Measurements from ENCODE around the gene PDCD1. TPM values are rescaled to one million over a fixed set of nuclear protein-coding genes. Genes with fewer than 3 reads are reported as not detected.

Gene PDCD1
- total RNA-seq, 1 donor from 2014 or later = not detected

GRCh38 chr2:241904791-241905710, 46.4 kb upstream of the PDCD1 start:
- DNase-seq (ENCODE audit: low spot score) = no peak
- no peak for TF ChIP-seq CTCF (IDR thresholded peaks at IDR 0.05; ENCODE audit: unreplicated experiment)
- H3K4me1 Mint-ChIP-seq (ENCODE audit: unreplicated experiment) = peaks cover 11% of the 10 kb centered on the region
- peaks cover 8% of the 10 kb centered on the region for H3K27me3 Mint-ChIP-seq (ENCODE audit: unreplicated experiment)
- H3K4me3 Mint-ChIP-seq (ENCODE audit: unreplicated experiment) = no peak overlapping the region
- no peaks in the 10 kb centered on the region for H3K9me3 Mint-ChIP-seq (ENCODE audit: unreplicated experiment)
- peaks cover 5% of the 10 kb centered on the region for H3K36me3 Mint-ChIP-seq (ENCODE audit: low read depth, unreplicated experiment)
- H3K27ac Mint-ChIP-seq (ENCODE audit: unreplicated experiment) = no peak overlapping the region

DNA sequence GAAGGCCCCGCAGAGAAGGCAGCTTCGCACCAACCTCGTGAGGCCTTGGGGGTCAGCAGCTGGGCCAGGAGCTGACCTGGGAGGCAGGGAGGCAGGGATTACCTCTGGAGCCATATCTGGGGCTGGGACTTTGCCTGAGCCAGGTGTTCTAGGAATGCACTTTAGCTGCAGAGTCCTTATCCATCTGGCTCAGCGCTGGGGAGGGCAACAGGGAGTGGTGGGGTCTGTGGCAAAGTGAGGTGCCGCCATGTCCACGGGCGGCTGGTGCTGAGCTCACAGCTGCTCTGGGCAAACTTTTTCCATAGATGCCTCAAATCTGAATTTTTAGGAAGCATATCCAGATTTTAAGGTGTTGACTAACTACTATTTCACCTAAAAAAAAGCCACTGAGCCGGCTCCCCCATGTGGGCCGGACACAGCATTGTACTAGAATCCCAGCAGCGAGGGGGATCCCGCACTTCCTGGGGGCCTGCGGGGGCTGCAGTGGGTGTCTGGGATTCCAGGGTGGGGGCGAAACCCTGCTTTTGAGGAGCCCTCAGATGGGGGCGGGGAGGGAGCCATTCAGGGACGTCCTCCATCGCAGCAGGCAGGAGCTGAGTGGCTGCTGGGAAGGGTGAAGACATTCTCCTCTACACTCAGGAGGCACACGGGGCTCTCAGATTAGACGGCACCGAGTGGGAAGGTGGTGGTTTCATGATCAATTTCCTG, 45.5 kb upstream of the PDCD1 start:
- Mint-ChIP-seq H3K27me3 (ENCODE audit: unreplicated experiment) (peaks cover 11% of the 10 kb centered on the region), H3K36me3 (ENCODE audit: low read depth, unreplicated experiment) (peaks cover 5% of the 10 kb centered on the region), H3K27ac (ENCODE audit: unreplicated experiment) (no peak overlapping the region), H3K4me1 (ENCODE audit: unreplicated experiment) (peaks cover 11% of the 10 kb centered on the region), H3K9me3 (ENCODE audit: unreplicated experiment) (no peaks in the 10 kb centered on the region), H3K4me3 (ENCODE audit: unreplicated experiment) (no peak overlapping the region)
- no peak for DNase-seq (ENCODE audit: low spot score)
- TF ChIP-seq CTCF (IDR thresholded peaks at IDR 0.05; ENCODE audit: unreplicated experiment) = no peak

DNA sequence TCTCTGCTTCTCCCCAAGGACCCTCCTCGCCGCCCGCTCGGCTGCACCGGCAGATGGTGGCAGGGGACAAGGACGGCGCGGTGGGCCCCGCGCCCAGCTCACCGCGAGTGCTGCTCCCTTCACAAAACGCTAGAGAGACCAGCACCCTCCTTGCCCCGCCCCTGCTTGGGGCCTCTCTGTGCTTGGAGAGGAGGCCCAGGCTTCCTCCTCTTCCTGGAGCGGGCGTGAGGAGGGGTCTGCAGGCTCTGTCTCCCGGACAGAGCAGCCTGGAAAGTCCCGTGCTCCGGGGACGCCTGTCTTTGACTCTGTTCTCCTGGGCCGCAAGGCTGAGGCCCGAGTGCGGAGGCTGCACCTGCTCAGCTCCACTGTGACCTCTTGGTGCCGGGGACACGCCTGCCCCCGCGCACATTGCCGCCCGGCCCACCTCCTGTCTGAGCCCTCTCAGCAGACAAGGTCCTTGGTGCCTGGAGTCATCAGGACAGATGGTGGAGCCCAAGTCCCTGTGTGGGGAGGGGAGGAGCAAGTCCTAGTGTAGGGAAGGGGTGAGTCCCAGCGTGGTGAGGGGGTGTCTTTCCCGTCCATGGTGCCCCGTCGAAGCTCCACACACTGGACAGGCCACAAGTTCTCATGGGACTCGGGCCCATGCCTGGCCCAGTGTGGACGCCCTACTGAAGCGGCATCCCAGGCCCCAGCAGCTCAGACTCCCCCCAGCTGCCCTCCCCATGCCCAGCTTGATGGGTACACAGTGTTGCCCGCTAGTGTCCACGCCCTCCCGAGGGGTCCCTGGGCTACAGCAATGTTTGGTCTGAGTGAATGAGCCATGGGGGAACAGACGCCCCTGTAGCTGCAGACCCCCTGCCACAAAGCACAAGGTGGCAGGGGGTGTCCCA, 44.7 kb upstream of the PDCD1 start:
- no peak for DNase-seq (ENCODE audit: low spot score)
- H3K4me3 Mint-ChIP-seq (ENCODE audit: unreplicated experiment) = no peak overlapping the region
- peaks cover 11% of the 10 kb centered on the region for H3K4me1 Mint-ChIP-seq (ENCODE audit: unreplicated experiment)
- peaks cover 5% of the 10 kb centered on the region for H3K36me3 Mint-ChIP-seq (ENCODE audit: low read depth, unreplicated experiment)
- no peak for TF ChIP-seq CTCF (IDR thresholded peaks at IDR 0.05; ENCODE audit: unreplicated experiment)
- H3K27me3 Mint-ChIP-seq (ENCODE audit: unreplicated experiment) = peaks cover 12% of the 10 kb centered on the region
- no peak overlapping the region for H3K27ac Mint-ChIP-seq (ENCODE audit: unreplicated experiment)
- no peaks in the 10 kb centered on the region for H3K9me3 Mint-ChIP-seq (ENCODE audit: unreplicated experiment)

DNA sequence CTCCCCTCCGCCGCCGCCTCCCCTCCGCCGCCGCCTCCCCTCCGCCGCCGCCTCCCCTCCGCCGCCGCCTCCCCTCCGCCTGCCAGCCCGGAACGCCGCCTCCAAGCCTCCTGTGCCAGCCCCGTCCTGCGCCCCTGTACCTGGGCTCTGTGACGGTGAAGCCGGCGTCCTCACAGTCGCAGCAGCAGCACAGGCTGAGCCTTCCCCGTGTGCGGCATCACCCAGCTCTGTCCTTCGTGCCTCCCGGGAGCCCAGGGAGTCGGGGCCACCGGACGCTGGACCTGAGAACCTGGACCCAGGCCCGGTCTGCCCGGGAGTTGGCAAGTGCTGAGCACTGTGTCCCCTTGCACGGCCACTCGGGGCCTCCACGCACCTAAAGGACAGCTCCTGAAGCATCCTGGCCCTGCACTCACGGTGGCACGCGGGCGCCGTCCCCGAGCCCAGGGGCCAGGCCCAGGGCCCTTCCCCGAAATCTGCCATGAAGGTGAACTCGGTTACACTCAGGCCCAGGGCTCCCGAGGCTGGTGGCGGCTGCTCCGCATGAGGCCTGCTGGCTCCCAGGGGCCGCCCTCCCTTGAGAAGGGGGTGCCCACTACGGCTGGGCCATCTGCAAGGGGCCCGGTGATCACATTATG, 43.8 kb upstream of the PDCD1 start:
- Mint-ChIP-seq H3K9me3 (ENCODE audit: unreplicated experiment) (no peaks in the 10 kb centered on the region), H3K27ac (ENCODE audit: unreplicated experiment) (no peak overlapping the region), H3K36me3 (ENCODE audit: low read depth, unreplicated experiment) (peaks cover 5% of the 10 kb centered on the region), H3K27me3 (ENCODE audit: unreplicated experiment) (peaks cover 12% of the 10 kb centered on the region), H3K4me3 (ENCODE audit: unreplicated experiment) (no peak overlapping the region), H3K4me1 (ENCODE audit: unreplicated experiment) (peaks cover 11% of the 10 kb centered on the region)
- TF ChIP-seq CTCF (IDR thresholded peaks at IDR 0.05; ENCODE audit: unreplicated experiment) = no peak
- no peak for DNase-seq (ENCODE audit: low spot score)
